ENCODE results near the gene CARS2.

CARS2 gene

DNA sequence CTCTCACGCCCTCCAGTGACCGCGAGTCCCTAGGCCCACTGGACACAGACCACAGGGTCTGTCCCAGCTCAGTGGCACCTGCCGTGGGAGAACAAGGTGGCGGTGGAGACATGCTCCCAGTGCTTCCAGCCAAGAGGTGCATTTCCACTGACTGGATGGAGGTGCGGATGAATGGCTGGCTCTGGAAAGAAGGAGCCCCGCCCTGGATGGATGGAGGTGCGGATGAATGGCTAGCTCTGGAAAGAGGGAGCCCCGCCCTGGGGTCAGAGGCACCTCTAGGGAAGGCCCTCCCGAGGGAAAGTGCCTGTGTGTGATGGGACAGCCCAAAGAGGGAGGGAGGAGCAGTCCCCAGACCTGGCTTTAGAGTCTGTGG is 58.6 kb downstream of the CARS2 start:
- CTCF ChIA-PET: interaction anchor here (1.6 kb wide), 1 partner anchor 54 kb away, joined by 3 read pairs; no protein-coding TSS in a partner anchor
- Histone ChIP-seq H3K4me3 (ENCODE audit: low read depth, low read length) (no peak overlapping the region), H3K27ac (ENCODE audit: extremely low read depth, low read depth, low read length) (no peak overlapping the region), H3K4me1 (ENCODE audit: control insufficient read depth, insufficient read depth, low read length) (no peaks in the 10 kb centered on the region), H3K9me3 (ENCODE audit: control insufficient read depth, insufficient read depth, low read depth, low read length) (no peaks in the 10 kb centered on the region), H3K36me3 (ENCODE audit: control insufficient read depth in 2 of 2, insufficient read depth in 1 of 2, low read length in 2 of 2) (peaks cover 0 to 60% of the 10 kb centered on the region in 2 experiments; a peak in 1 of 3 replicates)
- POLR2A ChIA-PET: no interaction called here
- TF ChIP-seq KLF7 (tag by site-specific recombination; IDR thresholded peaks at IDR 0.05; ENCODE audit: borderline replicate concordance): no peak
- no peak for TF ChIP-seq ZNF423 (tag by site-specific recombination; IDR thresholded peaks at IDR 0.05)
- TF ChIP-seq, protein P1, sequence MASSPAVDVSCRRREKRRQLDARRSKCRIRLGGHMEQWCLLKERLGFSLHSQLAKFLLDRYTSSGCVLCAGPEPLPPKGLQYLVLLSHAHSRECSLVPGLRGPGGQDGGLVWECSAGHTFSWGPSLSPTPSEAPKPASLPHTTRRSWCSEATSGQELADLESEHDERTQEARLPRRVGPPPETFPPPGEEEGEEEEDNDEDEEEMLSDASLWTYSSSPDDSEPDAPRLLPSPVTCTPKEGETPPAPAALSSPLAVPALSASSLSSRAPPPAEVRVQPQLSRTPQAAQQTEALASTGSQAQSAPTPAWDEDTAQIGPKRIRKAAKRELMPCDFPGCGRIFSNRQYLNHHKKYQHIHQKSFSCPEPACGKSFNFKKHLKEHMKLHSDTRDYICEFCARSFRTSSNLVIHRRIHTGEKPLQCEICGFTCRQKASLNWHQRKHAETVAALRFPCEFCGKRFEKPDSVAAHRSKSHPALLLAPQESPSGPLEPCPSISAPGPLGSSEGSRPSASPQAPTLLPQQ (tag by site-specific recombination; IDR thresholded peaks at IDR 0.05): no peak
- no peak for TF ChIP-seq ZNF2 (tag by site-specific recombination; IDR thresholded peaks at IDR 0.05)
- TF ChIP-seq ZBTB10 (tag by site-specific recombination; IDR thresholded peaks at IDR 0.05): no peak

DNA sequence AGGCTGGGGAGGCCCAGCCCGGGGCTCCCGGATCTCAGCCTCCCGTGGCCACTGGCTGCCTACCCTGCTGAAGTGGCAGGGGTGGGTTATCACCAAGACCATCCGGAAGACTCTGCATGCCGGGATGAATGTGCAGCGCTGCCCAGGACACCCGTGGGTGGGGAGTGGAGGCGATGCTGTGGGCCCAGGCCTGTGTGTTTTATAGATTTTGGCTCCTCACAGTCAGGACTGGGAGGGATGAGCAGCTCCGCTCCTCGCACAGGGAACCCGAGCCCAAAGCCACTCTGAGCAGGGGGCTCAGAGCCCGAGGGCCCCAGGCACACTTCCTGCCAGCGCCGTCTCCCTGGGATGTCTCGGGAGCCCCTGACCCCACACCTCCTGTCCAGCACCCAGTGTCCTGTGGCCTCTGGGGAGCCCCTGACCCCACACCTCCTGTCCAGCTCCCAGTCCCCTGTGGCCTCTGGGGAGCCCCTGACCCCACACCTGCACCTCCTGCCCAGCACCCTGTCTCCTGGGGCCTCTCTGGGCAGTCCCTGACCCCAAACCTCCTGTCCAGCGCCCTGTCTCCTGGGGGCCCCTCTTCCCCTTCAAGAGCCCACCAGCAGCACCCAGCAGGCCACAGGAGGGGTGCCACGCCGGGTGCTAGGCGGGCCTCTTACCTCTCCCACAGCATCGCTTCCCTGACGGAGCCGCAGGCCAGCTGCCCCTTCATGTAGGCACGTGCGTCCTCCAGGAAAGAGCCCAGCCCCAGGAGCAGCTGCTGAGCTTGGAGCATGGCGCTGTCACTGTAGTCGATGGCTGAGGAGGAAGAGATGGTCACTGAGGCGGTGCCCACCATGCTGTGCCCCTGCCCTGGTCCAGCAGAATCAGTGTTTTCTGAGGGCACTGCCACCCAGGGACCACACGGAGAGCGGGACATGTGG is 59.2 kb downstream of the CARS2 start:
- no peaks in the 10 kb centered on the region for H3K4me1 ChIP-seq (ENCODE audit: control insufficient read depth, insufficient read depth, low read length)
- H3K36me3 ChIP-seq (ENCODE audit: control insufficient read depth in 2 of 2, insufficient read depth in 1 of 2, low read length in 2 of 2): peaks cover 0 to 63% of the 10 kb centered on the region in 2 experiments; a peak in 2 of 3 replicates
- CTCF ChIA-PET: interaction anchor here (1.0 kb wide), 1 partner anchor 172 kb away, joined by 3 read pairs; no protein-coding TSS in a partner anchor
- H3K9me3 ChIP-seq (ENCODE audit: control insufficient read depth, insufficient read depth, low read depth, low read length): no peaks in the 10 kb centered on the region
- no peak overlapping the region for H3K4me3 ChIP-seq (ENCODE audit: low read depth, low read length)
- POLR2A ChIA-PET: no interaction called here
- no peak overlapping the region for H3K27ac ChIP-seq (ENCODE audit: extremely low read depth, low read depth, low read length)
- TF ChIP-seq ZNF571 (tag by site-specific recombination; IDR thresholded peaks at IDR 0.05) (no peak), TCF7L2 (IDR thresholded peaks at IDR 0.05; ENCODE audit: borderline replicate concordance, low read depth, low read length) (no peak), OVOL3 (tag by site-specific recombination; IDR thresholded peaks at IDR 0.05) (no peak), ZNF221 (tag by site-specific recombination; IDR thresholded peaks at IDR 0.05; ENCODE audit: borderline replicate concordance) (no peak), ZNF202 (tag by site-specific recombination; IDR thresholded peaks at IDR 0.05; ENCODE audit: borderline replicate concordance) (no peak), ZNF677 (tag by site-specific recombination; IDR thresholded peaks at IDR 0.05) (no peak), ZNF24 (tag by site-specific recombination; IDR thresholded peaks at IDR 0.05) (no peak), WT1 (tag by site-specific recombination; IDR thresholded peaks at IDR 0.05) (no peak), ZNF654 (tag by site-specific recombination; IDR thresholded peaks at IDR 0.05; ENCODE audit: low read depth) (no peak), ZNF518A (tag by site-specific recombination; conservative IDR thresholded peaks at IDR 0.05; ENCODE audit: low read depth) (no peak), ZFHX2 (tag by site-specific recombination; conservative IDR thresholded peaks at IDR 0.05) (peak; percentile 51; the same call in 1 of the 2 replicates), ZNF561 (tag by site-specific recombination; IDR thresholded peaks at IDR 0.05; ENCODE audit: borderline replicate concordance) (no peak), EGR2 (tag by site-specific recombination; IDR thresholded peaks at IDR 0.05; ENCODE audit: low read depth) (peak; percentile 56)
- TF ChIP-seq, protein P2, sequence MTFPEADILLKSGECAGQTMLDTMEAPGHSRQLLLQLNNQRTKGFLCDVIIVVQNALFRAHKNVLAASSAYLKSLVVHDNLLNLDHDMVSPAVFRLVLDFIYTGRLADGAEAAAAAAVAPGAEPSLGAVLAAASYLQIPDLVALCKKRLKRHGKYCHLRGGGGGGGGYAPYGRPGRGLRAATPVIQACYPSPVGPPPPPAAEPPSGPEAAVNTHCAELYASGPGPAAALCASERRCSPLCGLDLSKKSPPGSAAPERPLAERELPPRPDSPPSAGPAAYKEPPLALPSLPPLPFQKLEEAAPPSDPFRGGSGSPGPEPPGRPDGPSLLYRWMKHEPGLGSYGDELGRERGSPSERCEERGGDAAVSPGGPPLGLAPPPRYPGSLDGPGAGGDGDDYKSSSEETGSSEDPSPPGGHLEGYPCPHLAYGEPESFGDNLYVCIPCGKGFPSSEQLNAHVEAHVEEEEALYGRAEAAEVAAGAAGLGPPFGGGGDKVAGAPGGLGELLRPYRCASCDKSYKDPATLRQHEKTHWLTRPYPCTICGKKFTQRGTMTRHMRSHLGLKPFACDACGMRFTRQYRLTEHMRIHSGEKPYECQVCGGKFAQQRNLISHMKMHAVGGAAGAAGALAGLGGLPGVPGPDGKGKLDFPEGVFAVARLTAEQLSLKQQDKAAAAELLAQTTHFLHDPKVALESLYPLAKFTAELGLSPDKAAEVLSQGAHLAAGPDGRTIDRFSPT (tag by site-specific recombination; IDR thresholded peaks at IDR 0.05): peak; percentile 54; the same call in 1 of the 2 replicates
- TF ChIP-seq, protein P3, sequence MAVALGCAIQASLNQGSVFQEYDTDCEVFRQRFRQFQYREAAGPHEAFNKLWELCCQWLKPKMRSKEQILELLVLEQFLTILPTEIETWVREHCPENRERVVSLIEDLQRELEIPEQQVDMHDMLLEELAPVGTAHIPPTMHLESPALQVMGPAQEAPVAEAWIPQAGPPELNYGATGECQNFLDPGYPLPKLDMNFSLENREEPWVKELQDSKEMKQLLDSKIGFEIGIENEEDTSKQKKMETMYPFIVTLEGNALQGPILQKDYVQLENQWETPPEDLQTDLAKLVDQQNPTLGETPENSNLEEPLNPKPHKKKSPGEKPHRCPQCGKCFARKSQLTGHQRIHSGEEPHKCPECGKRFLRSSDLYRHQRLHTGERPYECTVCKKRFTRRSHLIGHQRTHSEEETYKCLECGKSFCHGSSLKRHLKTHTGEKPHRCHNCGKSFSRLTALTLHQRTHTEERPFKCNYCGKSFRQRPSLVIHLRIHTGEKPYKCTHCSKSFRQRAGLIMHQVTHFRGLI (tag by site-specific recombination; IDR thresholded peaks at IDR 0.05): no peak

All from HEK293 (cell line).